Ovary (tissue), 3 donors: ENCODE results near the gene FRMD4A.

Experiments used
- CTCF ChIP-seq, 3 donors: fragments of 450-650 bp in 2 of 3; fragments of 200-600 bp in 1 of 3; IDR thresholded peaks; one replicate each; pipeline versions ENCODE4 v1.5.1 to v1.8.0; 2016 to 2022; ENCODE audit warnings: antibody characterized with exemption in 3 of 3, mild to moderate bottlenecking in 1 of 3
- POLR2A ChIP-seq: fragments of 450-650 bp; IDR thresholded peaks from one replicate; pipeline ENCODE4 v1.6.1; 2017; ENCODE audit warnings: antibody characterized with exemption, mild to moderate bottlenecking, moderate library complexity
- donor health status: DM: no; HTN: no; CAD: no.

GRCh38 chr10:13633689-13634088, 697.0 kb downstream of the FRMD4A start:
- TF ChIP-seq POLR2A: no peak
- no peak for TF ChIP-seq CTCF (IDR thresholded peaks at IDR 0.05)
